C4-2B (cell line): Measurements from ENCODE around the gene NDOR1.

Experiments used
- CTCF ChIP-seq: fragments of 450-650 bp; conservative IDR thresholded peaks from 2 replicates; pipeline ENCODE4 v1.5.1; 2017; ENCODE audit warnings: mild to moderate bottlenecking
- ZFX ChIP-seq: fragments of 450-650 bp; IDR thresholded peaks from 2 replicates; pipeline ENCODE4 v1.6.1; 2017

- TF ChIP-seq CTCF, result no peak
- TF ChIP-seq ZFX, result no peak
Measured at GRCh38 chr9:137192448-137192780, 13.1 kb upstream of the NDOR1 start.
